Naive thymus-derived CD4-positive, alpha-beta T cell (primary cell): Measurements from ENCODE around the gene AHDC1. TPM values are rescaled to one million over a fixed set of nuclear protein-coding genes. Genes with fewer than 3 reads are reported as not detected.

ENCODE experiments used
- ATAC-seq: fragments of 150-1000 bp; cut with Tn5 transposase; 2 replicates; pipeline ENCODE4 v1.10.0; 2021; ENCODE audit warnings: mild to moderate bottlenecking, moderate library complexity
- CTCF ChIA-PET: fragments of 350-600 bp; sonication (Branson Sonifier 250); formaldehyde crosslinking; loops from one replicate; lab custom pipeline; 2021; ENCODE audit warnings: antibody characterized with exemption; lab: Charles Lee
- POLR2A ChIA-PET: fragments of 350-600 bp; sonication (Branson Sonifier 250); formaldehyde crosslinking; loops from one replicate; lab custom pipeline; 2021; ENCODE audit warnings: antibody characterized with exemption, inconsistent platforms; lab: Charles Lee
- DNase-seq, 9 donors: peaks; one replicate each; pipeline versions ENCODE4 v3.0.0 to v3.0.0-alpha.2; 2020 to 2022; ENCODE audit warnings: mixed read lengths in 1 of 9
- H3K27ac ChIP-seq: one replicate; pipeline ENCODE4 v1.7.0; 2013; ENCODE audit warnings: mild to moderate bottlenecking, low read depth, low read length, moderate library complexity
- H3K27me3 ChIP-seq, 2 donors: one replicate each; pipeline ENCODE4 v1.7.0; 2013; ENCODE audit warnings: low read length in 2 of 2, mild to moderate bottlenecking in 2 of 2, moderate library complexity in 2 of 2; ENCODE audit not compliant: control insufficient read depth in 2 of 2, insufficient read depth in 2 of 2
- H3K36me3 ChIP-seq, 3 experiments: 1 replicate in 2 of 3; 2 replicates in 1 of 3; pipeline ENCODE4 v1.7.0; 2013; ENCODE audit warnings: low read length in 3 of 3, mild to moderate bottlenecking in 3 of 3, moderate library complexity in 1 of 3; ENCODE audit not compliant: insufficient read depth in 3 of 3, control insufficient read depth in 2 of 3
- H3K4me1 ChIP-seq, 2 donors: one replicate each; pipeline ENCODE4 v1.7.0; 2013; ENCODE audit warnings: low read length in 2 of 2, mild to moderate bottlenecking in 2 of 2, moderate library complexity in 1 of 2; ENCODE audit not compliant: control insufficient read depth in 2 of 2, insufficient read depth in 2 of 2
- H3K4me3 ChIP-seq: 2 replicates; pipeline ENCODE4 v1.7.0; 2013; ENCODE audit warnings: mild to moderate bottlenecking, low read length
- H3K9me3 ChIP-seq, 3 experiments: 1 replicate in 2 of 3; 2 replicates in 1 of 3; pipeline ENCODE4 v1.7.0; 2013; ENCODE audit warnings: low read length in 3 of 3; ENCODE audit not compliant: control insufficient read depth in 2 of 3
- H3K27ac Mint-ChIP-seq, 9 donors: one replicate each; pipeline ENCODE4 v1.8.0; 2020 to 2022; ENCODE audit warnings: mixed read lengths in 9 of 9, mild to moderate bottlenecking in 8 of 9, moderate library complexity in 5 of 9, inconsistent platforms in 2 of 9
- H3K27me3 Mint-ChIP-seq, 5 donors: one replicate each; pipeline ENCODE4 v1.8.0; 2021 to 2022; ENCODE audit warnings: mixed read lengths in 5 of 5, mild to moderate bottlenecking in 1 of 5
- H3K36me3 Mint-ChIP-seq, 5 donors: one replicate each; pipeline ENCODE4 v1.8.0; 2020 to 2022; ENCODE audit warnings: mixed read lengths in 5 of 5, mild to moderate bottlenecking in 3 of 5, inconsistent platforms in 1 of 5
- H3K4me1 Mint-ChIP-seq, 7 donors: one replicate each; pipeline ENCODE4 v1.8.0; 2020 to 2022; ENCODE audit warnings: mixed read lengths in 7 of 7, mild to moderate bottlenecking in 3 of 7, inconsistent platforms in 1 of 7
- H3K4me3 Mint-ChIP-seq, 10 donors: one replicate each; pipeline ENCODE4 v1.8.0; 2020 to 2022; ENCODE audit warnings: mild to moderate bottlenecking in 10 of 10, mixed read lengths in 10 of 10, moderate library complexity in 6 of 10, inconsistent platforms in 2 of 10
- H3K9me3 Mint-ChIP-seq, 11 donors: one replicate each; pipeline ENCODE4 v1.8.0; 2020 to 2022; ENCODE audit warnings: mixed read lengths in 11 of 11, mild to moderate bottlenecking in 4 of 11, inconsistent platforms in 1 of 11, moderate library complexity in 1 of 11
- intact Hi-C, 2 donors: fragments of 100-400 bp; cut with micrococcal nuclease; formaldehyde crosslinking; loops; one replicate each; pipeline ENCODE4 v1.15.1; 2023
- polyA plus RNA-seq, 2 donors: library from polyadenylated mRNA; unstranded; fragments of 300-500 nt; fragmentation: Illumina TruSeq; gene quantifications; one replicate each; pipeline ENCODE4 v1.2.3, GENCODE V29; 2021
- total RNA-seq, 6 experiments: library from RNA in 5 of 6; stranded (reverse) in 5 of 6; gene quantifications; 1 replicate in 5 of 6; 2 replicates in 1 of 6; pipeline ENCODE4 v1.2.3 and lab custom pipeline; 2021 to 2026

The AHDC1 gene
- total and polyA plus RNA-seq, 7 experiments from 2014 or later: 0.90 to 38.8 (median 21.3) TPM

DNA sequence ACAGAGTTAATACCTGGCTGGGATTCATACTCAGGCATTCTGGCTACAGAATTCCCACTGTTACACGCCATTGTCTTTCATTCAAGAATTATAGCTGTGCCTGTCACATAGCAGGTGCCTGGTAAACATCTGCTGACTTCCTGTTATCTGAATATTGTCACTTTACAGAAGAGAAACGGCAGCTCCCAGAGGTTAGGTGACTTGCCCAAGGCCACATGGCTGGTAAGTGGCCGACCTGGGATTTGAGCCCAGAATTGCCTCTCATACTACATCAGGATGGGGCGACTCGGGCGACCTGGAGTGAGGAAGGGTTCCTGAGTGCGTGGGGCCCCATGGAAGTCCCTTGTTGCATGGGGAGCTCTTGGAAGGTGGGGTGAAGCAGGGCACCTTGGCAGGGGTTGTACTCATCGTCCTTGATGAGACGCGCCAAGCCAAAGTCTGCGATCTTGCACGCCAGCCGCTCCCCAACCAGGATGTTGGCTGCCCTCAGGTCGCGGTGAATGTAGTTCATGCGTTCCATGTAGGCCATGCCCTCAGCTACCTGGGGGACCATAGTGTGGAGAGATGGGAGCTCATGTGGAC, 10.2 kb upstream of the AHDC1 start:
- Histone ChIP-seq H3K27ac (no peak overlapping the region), H3K27me3 (no peaks in the 10 kb centered on the region), H3K9me3 (no peaks in the 10 kb centered on the region), H3K36me3 (no peaks in the 10 kb centered on the region), H3K4me1 (peaks cover 59 to 74% of the 10 kb centered on the region in 2 donors), H3K4me3 (no peak overlapping the region)
- ChIA-PET CTCF (interaction anchor here (0.7 to 18.3 kb wide), 3 partner anchors 9 to 318 kb away, joined by 3 to 378 read pairs (median 6); partner anchors contain the start of gene IFI6), POLR2A (interaction anchor here (0.6 to 18.4 kb wide), 7 partner anchors 10 to 971 kb away, joined by 3 to 338 read pairs (median 4); partner anchors contain the start of genes AHDC1 and IFI6)
- H3K27me3 Mint-ChIP-seq: no peaks in the 10 kb centered on the region
- DNase-seq: peak in 2 of 9 donors; percentile 30 to 38
- peak overlapping the region in 8 of 9 donors; percentile 75 to 96 (median 87) for H3K27ac Mint-ChIP-seq
- intact Hi-C loops: no loop called here
- H3K9me3 Mint-ChIP-seq: no peaks in the 10 kb centered on the region
- peaks cover 41 to 79% (median 59%) of the 10 kb centered on the region in 7 donors for H3K4me1 Mint-ChIP-seq
- H3K4me3 Mint-ChIP-seq: peak overlapping the region in 9 of 10 donors; percentile 50 to 83 (median 73)
- peaks cover 0 to 4% (median 0%) of the 10 kb centered on the region in 5 donors for H3K36me3 Mint-ChIP-seq
- no peak for ATAC-seq

DNA sequence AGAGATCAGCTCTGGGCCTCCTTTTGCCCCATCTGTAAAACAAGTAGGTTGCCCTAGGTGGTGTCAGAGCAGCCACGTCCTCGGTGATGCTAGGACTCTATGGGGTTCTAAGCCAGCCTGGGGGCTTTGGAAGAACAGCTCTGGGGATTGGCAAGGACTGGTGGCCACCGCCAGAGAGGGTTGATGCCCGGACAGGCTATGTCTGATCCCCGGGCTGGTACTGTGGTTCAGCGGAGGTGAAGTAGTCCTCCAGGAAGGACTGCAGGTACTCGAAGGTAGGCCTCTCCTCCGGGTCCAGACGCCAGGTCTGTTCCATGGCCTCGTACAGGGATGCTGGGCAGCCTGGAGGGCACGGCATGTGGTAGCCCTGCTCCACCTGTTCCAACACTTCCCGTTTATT, 8.8 kb upstream of the AHDC1 start:
- Histone ChIP-seq H3K4me1 (peaks cover 57 to 71% of the 10 kb centered on the region in 2 donors), H3K9me3 (no peaks in the 10 kb centered on the region), H3K36me3 (no peaks in the 10 kb centered on the region), H3K27ac (no peak overlapping the region), H3K27me3 (no peaks in the 10 kb centered on the region), H3K4me3 (no peak overlapping the region)
- CTCF ChIA-PET: interaction anchor here (2.2 to 18.3 kb wide), 2 partner anchors 7 to 54 kb away, joined by 6 to 378 read pairs; partner anchors contain the start of gene IFI6
- H3K27ac Mint-ChIP-seq: peak overlapping the region in 4 of 9 donors; percentile 76 to 95 (median 85)
- POLR2A ChIA-PET: interaction anchor here (0.5 to 18.4 kb wide), 5 partner anchors 8 to 459 kb away, joined by 3 to 338 read pairs (median 5); partner anchors contain the start of gene IFI6
- ATAC-seq: no peak
- H3K4me1 Mint-ChIP-seq: peaks cover 27 to 65% (median 47%) of the 10 kb centered on the region in 7 donors
- peak overlapping the region in 2 of 10 donors; percentile 67 to 73 for H3K4me3 Mint-ChIP-seq
- intact Hi-C loops: no loop called here
- no peak for DNase-seq
- no peaks in the 10 kb centered on the region for H3K27me3 Mint-ChIP-seq
- H3K36me3 Mint-ChIP-seq: peaks cover 0 to 4% (median 0%) of the 10 kb centered on the region in 5 donors
- no peaks in the 10 kb centered on the region for H3K9me3 Mint-ChIP-seq

DNA sequence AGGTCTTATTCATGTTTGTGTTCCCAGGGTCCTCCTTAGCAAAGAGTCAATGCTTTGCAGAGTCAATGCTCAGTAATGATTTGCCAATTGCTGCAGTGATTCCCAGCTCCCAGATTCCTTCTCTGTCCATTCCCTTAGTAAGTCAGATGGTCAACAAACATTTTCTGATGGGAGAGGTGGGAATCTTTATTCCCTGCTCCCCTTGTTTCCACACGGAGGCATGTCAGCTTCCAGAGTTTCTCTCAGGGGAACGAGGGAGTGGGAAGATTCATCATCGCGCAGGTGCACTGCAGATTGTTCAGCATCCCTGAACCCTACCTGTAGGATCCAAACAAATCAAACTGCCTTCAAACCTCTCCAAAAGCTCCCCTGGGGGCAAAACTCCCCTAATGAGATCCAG, 7.5 kb upstream of the AHDC1 start:
- H3K9me3 Mint-ChIP-seq: no peaks in the 10 kb centered on the region
- peak overlapping the region in 1 of 9 donors; percentile 76 for H3K27ac Mint-ChIP-seq
- DNase-seq (no peak), ATAC-seq (no peak)
- H3K36me3 Mint-ChIP-seq: peaks cover 0 to 4% (median 0%) of the 10 kb centered on the region in 5 donors
- peaks cover 45 to 60% of the 10 kb centered on the region in 2 donors for H3K4me1 ChIP-seq
- H3K4me1 Mint-ChIP-seq: peaks cover 19 to 55% (median 40%) of the 10 kb centered on the region in 7 donors
- no peaks in the 10 kb centered on the region for H3K9me3 ChIP-seq
- H3K4me3 ChIP-seq: no peak overlapping the region
- CTCF ChIA-PET: interaction anchor here (0.6 to 18.3 kb wide), 4 partner anchors 36 to 315 kb away, joined by 3 to 378 read pairs (median 3); partner anchors contain the start of gene IFI6
- intact Hi-C loops: no loop called here
- H3K27me3 Mint-ChIP-seq: no peaks in the 10 kb centered on the region
- no peaks in the 10 kb centered on the region for H3K27me3 ChIP-seq
- POLR2A ChIA-PET: interaction anchor here (1.1 to 18.4 kb wide), 2 partner anchors 8 to 54 kb away, joined by 6 to 338 read pairs; partner anchors contain the start of gene IFI6
- H3K4me3 Mint-ChIP-seq: no peak overlapping the region
- no peak overlapping the region for H3K27ac ChIP-seq
- no peaks in the 10 kb centered on the region for H3K36me3 ChIP-seq

DNA sequence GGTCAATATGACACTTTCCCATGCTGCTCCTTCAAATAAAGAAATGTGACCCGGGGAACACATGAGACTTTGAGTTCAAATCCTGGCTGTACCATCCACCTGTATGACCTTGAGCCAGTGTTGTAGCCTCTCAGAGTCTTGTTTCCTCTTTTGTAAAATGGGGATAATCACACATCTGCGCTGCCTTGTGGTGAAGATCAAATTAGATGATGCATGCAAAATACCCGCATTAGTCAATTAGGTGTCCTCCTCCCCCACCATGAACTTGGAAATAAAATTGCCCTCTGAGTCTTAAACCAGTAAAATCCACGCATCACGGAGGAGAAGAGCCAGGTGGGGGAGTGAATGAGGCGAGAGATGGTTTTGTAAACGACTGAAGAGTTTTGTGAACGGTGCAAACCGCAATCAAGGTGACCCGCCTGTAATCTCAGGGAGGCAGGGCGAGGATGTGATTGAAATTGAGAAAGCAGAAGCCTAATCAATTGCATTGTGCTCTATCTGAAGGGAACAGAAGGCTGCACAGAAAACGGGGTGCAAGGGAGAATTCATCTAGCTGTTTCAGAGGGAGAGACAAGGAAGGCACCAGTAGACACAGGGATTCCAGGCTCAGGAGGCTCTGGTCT, 5.8 kb upstream of the AHDC1 start:
- Mint-ChIP-seq H3K4me3 (no peak overlapping the region), H3K4me1 (peaks cover 12 to 48% (median 41%) of the 10 kb centered on the region in 7 donors), H3K27me3 (no peaks in the 10 kb centered on the region), H3K36me3 (peaks cover 0 to 4% (median 0%) of the 10 kb centered on the region in 5 donors), H3K27ac (no peak overlapping the region), H3K9me3 (no peaks in the 10 kb centered on the region)
- ChIA-PET CTCF (interaction anchor here (0.6 to 18.3 kb wide), 8 partner anchors 32 to 64 kb away, joined by 3 to 378 read pairs (median 3); partner anchors contain the start of gene IFI6), POLR2A (interaction anchor here (0.6 to 18.4 kb wide), 6 partner anchors 14 to 317 kb away, joined by 3 to 338 read pairs (median 4); partner anchors contain the start of gene IFI6)
- Histone ChIP-seq H3K27me3 (no peaks in the 10 kb centered on the region), H3K27ac (peak overlapping the region; percentile 35), H3K9me3 (no peaks in the 10 kb centered on the region), H3K4me3 (no peak overlapping the region), H3K4me1 (peaks cover 36 to 55% of the 10 kb centered on the region in 2 donors), H3K36me3 (no peaks in the 10 kb centered on the region)
- intact Hi-C loops: loop anchor here (1.0 to 10.0 kb wide), 2 partner anchors 35 to 285 kb away; partner anchors contain the start of gene TMEM222 (in 1 of the 2)
- DNase-seq: no peak
- no peak for ATAC-seq

DNA sequence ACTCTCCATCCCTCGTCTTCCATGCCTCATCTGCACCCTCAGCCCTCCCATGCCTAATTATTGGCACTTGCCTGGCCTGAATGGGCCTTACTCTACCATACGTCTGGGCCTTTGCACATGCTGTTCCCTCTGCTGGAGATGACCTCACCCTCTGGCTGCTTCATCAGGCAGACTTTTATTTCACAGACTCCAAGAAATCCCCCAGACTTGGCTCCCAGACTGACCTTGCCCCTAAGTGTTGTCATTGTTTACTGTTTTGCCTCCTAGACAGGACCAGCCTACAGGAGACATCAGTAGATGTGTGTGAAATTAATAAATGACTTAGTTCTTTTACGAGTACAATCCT, 5.2 kb upstream of the AHDC1 start:
- POLR2A ChIA-PET: interaction anchor here (0.6 to 18.4 kb wide), 6 partner anchors 9 to 333 kb away, joined by 3 to 338 read pairs (median 3); partner anchors contain the start of gene IFI6
- peaks cover 34 to 50% of the 10 kb centered on the region in 2 donors for H3K4me1 ChIP-seq
- intact Hi-C loops: loop anchor here (1.0 to 10.0 kb wide), 2 partner anchors 35 to 284 kb away; partner anchors contain the start of gene TMEM222 (in 1 of the 2)

More for the DNA sequence above, 5.2 kb upstream of the AHDC1 start:
- ATAC-seq: peak; percentile 22
- no peak overlapping the region for H3K4me3 Mint-ChIP-seq
- peaks cover 0 to 3% (median 0%) of the 10 kb centered on the region in 5 donors for H3K36me3 Mint-ChIP-seq
- H3K9me3 ChIP-seq: no peaks in the 10 kb centered on the region
- H3K4me3 ChIP-seq: no peak overlapping the region
- CTCF ChIA-PET: interaction anchor here (0.6 to 18.3 kb wide), 17 partner anchors 8 to 496 kb away, joined by 3 to 378 read pairs (median 3); partner anchors contain the start of gene IFI6
- peaks cover 12 to 43% (median 37%) of the 10 kb centered on the region in 7 donors for H3K4me1 Mint-ChIP-seq
- no peaks in the 10 kb centered on the region for H3K9me3 Mint-ChIP-seq
- H3K27me3 Mint-ChIP-seq: no peaks in the 10 kb centered on the region
- no peak for DNase-seq
- no peaks in the 10 kb centered on the region for H3K36me3 ChIP-seq
- H3K27ac ChIP-seq: peak overlapping the region; percentile 35
- no peak overlapping the region for H3K27ac Mint-ChIP-seq
- no peaks in the 10 kb centered on the region for H3K27me3 ChIP-seq
